Liver (tissue), 3 donors: ENCODE measurements around the gene CDKN3.
A peak's percentile ranks its signal among the peaks of the same experiment; 100 is the strongest.

Experiments used
- ATF3 ChIP-seq: IDR thresholded peaks from 2 replicates; pipeline ENCODE4 v1.6.1; 2016; ENCODE audit warnings: antibody characterized with exemption
- CTCF ChIP-seq: fragments of 150-350 bp; IDR thresholded peaks from 2 replicates; pipeline ENCODE4 v1.5.1; 2017; ENCODE audit warnings: improper control_type of control experiment, low read depth, low read length; ENCODE audit not compliant: missing input control
- EGR1 ChIP-seq, 2 donors: IDR thresholded peaks; 2 replicates each; pipeline ENCODE4 v1.6.1; 2016 to 2018; ENCODE audit warnings: antibody characterized with exemption in 2 of 2, low read depth in 2 of 2
- FOXA1 ChIP-seq: IDR thresholded peaks from 2 replicates; pipeline ENCODE4 v1.6.1; 2016; ENCODE audit warnings: antibody characterized with exemption
- GABPA ChIP-seq, 2 donors: IDR thresholded peaks in 1 of 2; conservative IDR thresholded peaks in 1 of 2; 2 replicates each; pipeline ENCODE4 v1.6.1; 2016; ENCODE audit warnings: antibody characterized with exemption in 2 of 2, mild to moderate bottlenecking in 1 of 2, moderate library complexity in 1 of 2
- JUND ChIP-seq, 2 donors: IDR thresholded peaks; 2 replicates each; pipeline ENCODE4 v1.6.1; 2016; ENCODE audit warnings: antibody characterized with exemption in 2 of 2
- MAX ChIP-seq: IDR thresholded peaks from 2 replicates; pipeline ENCODE4 v1.6.1; 2016; ENCODE audit warnings: antibody characterized with exemption
- RAD21 ChIP-seq, 2 donors: IDR thresholded peaks; 2 replicates each; pipeline ENCODE4 v1.6.1; 2016; ENCODE audit warnings: antibody characterized with exemption in 2 of 2, mild to moderate bottlenecking in 2 of 2
- REST ChIP-seq: IDR thresholded peaks from 2 replicates; pipeline ENCODE4 v1.6.1; 2016; ENCODE audit warnings: antibody characterized with exemption, mild to moderate bottlenecking
- RXRA ChIP-seq, 2 donors: IDR thresholded peaks; 2 replicates each; pipeline ENCODE4 v1.6.1; 2017 to 2018; ENCODE audit warnings: antibody characterized with exemption in 2 of 2, mild to moderate bottlenecking in 1 of 2
- SP1 ChIP-seq: IDR thresholded peaks from 2 replicates; pipeline ENCODE4 v1.6.1; 2018; ENCODE audit warnings: antibody characterized with exemption, mild to moderate bottlenecking
- TAF1 ChIP-seq: conservative IDR thresholded peaks from 2 replicates; pipeline ENCODE4 v1.6.1; 2016; ENCODE audit warnings: antibody characterized with exemption, mild to moderate bottlenecking
- YY1 ChIP-seq: IDR thresholded peaks from 2 replicates; pipeline ENCODE4 v1.6.1; 2016; ENCODE audit warnings: antibody characterized with exemption, mild to moderate bottlenecking
- ZBTB33 ChIP-seq: IDR thresholded peaks from 2 replicates; pipeline ENCODE4 v1.6.1; 2016; ENCODE audit warnings: antibody characterized with exemption
- donor health status: healthy.
- donor health status: healthy.

GRCh38 chr14:54447231-54447692 is 50.5 kb downstream of the CDKN3 start:
- no peak for TF ChIP-seq CTCF
- no peak for TF ChIP-seq TAF1
- TF ChIP-seq YY1, result peak; percentile 95
- TF ChIP-seq JUND (IDR thresholded peaks at IDR 0.05), result peak; percentile 78 to 92
- TF ChIP-seq SP1, result peak; percentile 81
- peak; percentile 79 for TF ChIP-seq REST
- peak; percentile 77 for TF ChIP-seq MAX
- peak; percentile 41 to 82 for TF ChIP-seq RXRA (IDR thresholded peaks at IDR 0.05)
- TF ChIP-seq FOXA1, result peak; percentile 35
- TF ChIP-seq RAD21 (IDR thresholded peaks at IDR 0.05), result peak; percentile 24 to 40
- peak; percentile 84 for TF ChIP-seq ATF3
- TF ChIP-seq EGR1 (IDR thresholded peaks at IDR 0.05; ENCODE audit: low read depth in 2 of 2), result peak in 1 of 2 donors; percentile 48
- TF ChIP-seq ZBTB33, result peak; percentile 71
- TF ChIP-seq GABPA (IDR thresholded peaks at IDR 0.05 in 1 of 2, conservative IDR thresholded peaks at IDR 0.05 in 1 of 2), result peak in 1 of 2 donors; percentile 76
